SK-N-SH treated with all-trans-retinoic acid at 6 μM for 48 hours (cell line): Measurements from ENCODE around the gene ZFX.
A peak's percentile ranks its signal among the peaks of the same experiment; 100 is the strongest.

Experiments
- ATAC-seq: fragments of 200-7000 bp; cut with Tn5 transposase; 3 replicates; pipeline ENCODE4 v1.9.1; 2020; ENCODE audit warnings: mild to moderate bottlenecking, moderate library complexity
- ARNTL ChIP-seq: fragments of 450-650 bp; formaldehyde crosslinking; IDR thresholded peaks from 2 replicates; pipeline ENCODE4 v1.5.0; 2020; ENCODE audit warnings: low read depth, mild to moderate bottlenecking, moderate library complexity, borderline replicate concordance
- CREB5 ChIP-seq: fragments of 250-450 bp; sonication (Bioruptor Pico); IDR thresholded peaks from 2 replicates; pipeline ENCODE4 v1.5.1; 2020; ENCODE audit warnings: low read depth, mild to moderate bottlenecking, moderate library complexity
- CSDC2 ChIP-seq: fragments of 250-450 bp; sonication (Bioruptor Pico); IDR thresholded peaks from 2 replicates; pipeline ENCODE4 v1.5.0; 2020; ENCODE audit warnings: mild to moderate bottlenecking, moderate library complexity
- ESRRG ChIP-seq: fragments of 250-450 bp; sonication (Bioruptor Pico); IDR thresholded peaks from 2 replicates; pipeline ENCODE4 v1.6.1; 2021; ENCODE audit warnings: mild to moderate bottlenecking
- ISL1 ChIP-seq: fragments of 250-450 bp; sonication (Bioruptor Pico); IDR thresholded peaks from 2 replicates; pipeline ENCODE4 v2.1.2; 2022; ENCODE audit warnings: mild to moderate bottlenecking, moderate library complexity
- OSR1 ChIP-seq: fragments of 250-450 bp; sonication (Bioruptor Pico); IDR thresholded peaks from 2 replicates; pipeline ENCODE4 v1.8.0; 2022; ENCODE audit warnings: moderate library complexity, mild to moderate bottlenecking, inconsistent platforms
- PATZ1 ChIP-seq: fragments of 250-450 bp; sonication (Bioruptor Pico); IDR thresholded peaks from 2 replicates; pipeline ENCODE4 v1.8.0; 2020; ENCODE audit warnings: mild to moderate bottlenecking, moderate library complexity, borderline replicate concordance
- RARB ChIP-seq: fragments of 250-450 bp; sonication (Bioruptor Pico); IDR thresholded peaks from 2 replicates; pipeline ENCODE4 v1.8.0; 2021; ENCODE audit warnings: mild to moderate bottlenecking, moderate library complexity
- SNAI2 ChIP-seq: fragments of 250-450 bp; sonication (Bioruptor Pico); IDR thresholded peaks from 2 replicates; pipeline ENCODE4 v1.5.0; 2020; ENCODE audit warnings: mild to moderate bottlenecking, moderate library complexity
- TCF4 ChIP-seq: fragments of 250-450 bp; sonication (Bioruptor Pico); IDR thresholded peaks from 2 replicates; pipeline ENCODE4 v1.8.0; 2021; ENCODE audit warnings: mild to moderate bottlenecking, moderate library complexity, borderline replicate concordance
- TOX ChIP-seq: fragments of 250-450 bp; sonication (Bioruptor Pico); IDR thresholded peaks from 2 replicates; pipeline ENCODE4 v1.8.0; 2021; ENCODE audit warnings: mild to moderate bottlenecking, moderate library complexity, borderline replicate concordance
- ZC3H10 ChIP-seq: fragments of 250-450 bp; sonication (Bioruptor Pico); IDR thresholded peaks from 2 replicates; pipeline ENCODE4 v1.5.1; 2021; ENCODE audit warnings: mild to moderate bottlenecking, moderate library complexity
- ZNF565 ChIP-seq: fragments of 450-650 bp; formaldehyde crosslinking; conservative IDR thresholded peaks from 2 replicates; pipeline ENCODE4 v1.5.0; 2020; ENCODE audit warnings: low read depth, mild to moderate bottlenecking, moderate library complexity
- ZNF70 ChIP-seq: fragments of 450-650 bp; formaldehyde crosslinking; IDR thresholded peaks from 2 replicates; pipeline ENCODE4 v1.5.0; 2020; ENCODE audit warnings: mild to moderate bottlenecking, moderate library complexity
- ZNF8 ChIP-seq: fragments of 450-650 bp; formaldehyde crosslinking; IDR thresholded peaks from 2 replicates; pipeline ENCODE4 v1.5.0; 2020; ENCODE audit warnings: mild to moderate bottlenecking, moderate library complexity
- TF ChIP-seq, protein P1 (sequence below): fragments of 250-450 bp; sonication (Bioruptor Pico); IDR thresholded peaks from 2 replicates; pipeline ENCODE4 v1.8.0; 2021; ENCODE audit warnings: low read depth, mild to moderate bottlenecking, moderate library complexity, borderline replicate concordance
- TF ChIP-seq, protein P2 (sequence below): fragments of 250-450 bp; sonication (Bioruptor Pico); IDR thresholded peaks from 2 replicates; pipeline ENCODE4 v1.5.0; 2020; ENCODE audit warnings: mild to moderate bottlenecking, moderate library complexity
- TF ChIP-seq, protein P3 (sequence below): fragments of 250-450 bp; sonication (Bioruptor Pico); IDR thresholded peaks from 2 replicates; pipeline ENCODE4 v1.5.1; 2021; ENCODE audit warnings: mild to moderate bottlenecking, moderate library complexity

ZFX gene

DNA sequence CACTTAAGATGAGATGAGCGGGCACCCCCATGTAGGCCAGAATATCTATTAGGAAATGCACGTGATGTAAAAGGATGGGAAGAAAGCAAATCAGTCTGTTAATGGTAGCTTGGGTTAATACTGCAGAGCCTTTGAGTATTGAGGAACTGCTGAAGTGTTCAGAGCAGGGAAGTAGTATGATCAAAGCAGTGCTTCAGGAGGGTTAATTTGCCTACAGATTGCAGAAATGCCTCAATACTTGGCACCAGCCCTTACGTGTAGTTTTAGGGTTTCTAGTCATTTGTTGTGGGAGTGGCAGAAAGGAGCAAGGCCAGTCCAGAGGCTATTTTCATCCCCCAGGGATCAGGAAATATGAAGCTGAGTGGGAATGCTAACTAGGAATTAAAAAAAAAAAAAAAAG is 19.7 kb downstream of the ZFX start:
- TF ChIP-seq ZNF8 (CRISPR knock-in tag) (no peak), ISL1 (no peak), OSR1 (CRISPR knock-in tag) (no peak), RARB (no peak)
- TF ChIP-seq, protein P1, sequence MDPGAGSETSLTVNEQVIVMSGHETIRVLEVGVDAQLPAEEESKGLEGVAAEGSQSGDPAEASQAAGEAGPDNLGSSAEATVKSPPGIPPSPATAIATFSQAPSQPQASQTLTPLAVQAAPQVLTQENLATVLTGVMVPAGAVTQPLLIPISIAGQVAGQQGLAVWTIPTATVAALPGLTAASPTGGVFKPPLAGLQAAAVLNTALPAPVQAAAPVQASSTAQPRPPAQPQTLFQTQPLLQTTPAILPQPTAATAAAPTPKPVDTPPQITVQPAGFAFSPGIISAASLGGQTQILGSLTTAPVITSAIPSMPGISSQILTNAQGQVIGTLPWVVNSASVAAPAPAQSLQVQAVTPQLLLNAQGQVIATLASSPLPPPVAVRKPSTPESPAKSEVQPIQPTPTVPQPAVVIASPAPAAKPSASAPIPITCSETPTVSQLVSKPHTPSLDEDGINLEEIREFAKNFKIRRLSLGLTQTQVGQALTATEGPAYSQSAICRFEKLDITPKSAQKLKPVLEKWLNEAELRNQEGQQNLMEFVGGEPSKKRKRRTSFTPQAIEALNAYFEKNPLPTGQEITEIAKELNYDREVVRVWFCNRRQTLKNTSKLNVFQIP (CRISPR knock-in tag): no peak
- ATAC-seq: no peak

GRCh38 chrX:24173115-24173847 is 23.8 kb downstream of the ZFX start:
- ATAC-seq: peak; percentile 60; the same call in 2 of the 3 replicates
- TF ChIP-seq TOX (CRISPR knock-in tag): no peak
- no peak for TF ChIP-seq ISL1
- TF ChIP-seq, all 23 proteins: peak for 0

DNA sequence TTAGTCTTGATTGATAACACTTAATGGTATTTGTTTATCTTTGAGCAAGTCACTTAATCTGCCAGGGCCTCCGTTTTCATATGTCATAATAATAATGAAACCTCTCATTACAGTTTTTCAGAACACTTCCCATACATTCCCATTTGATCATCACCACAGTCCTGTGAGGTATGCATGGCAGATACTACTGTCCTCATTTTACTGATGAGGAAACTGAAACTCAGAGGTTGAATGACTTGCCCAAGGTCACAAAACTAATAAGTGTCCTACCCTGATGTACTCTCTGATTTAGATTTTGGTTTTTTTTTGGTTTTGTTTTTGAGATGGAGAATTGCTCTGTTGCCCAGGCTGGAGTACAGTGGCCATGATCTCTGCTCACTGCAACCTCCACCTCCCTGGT is 25.7 kb downstream of the ZFX start:
- no peak for TF ChIP-seq ZC3H10 (CRISPR knock-in tag)
- no peak for TF ChIP-seq ZNF70 (CRISPR knock-in tag)
- no peak for TF ChIP-seq SNAI2 (CRISPR knock-in tag)
- TF ChIP-seq, protein P1 (CRISPR knock-in tag): no peak
- no peak for TF ChIP-seq PATZ1 (CRISPR knock-in tag)
- no peak for TF ChIP-seq ISL1
- no peak for TF ChIP-seq TCF4 (CRISPR knock-in tag)
- TF ChIP-seq, protein P2, sequence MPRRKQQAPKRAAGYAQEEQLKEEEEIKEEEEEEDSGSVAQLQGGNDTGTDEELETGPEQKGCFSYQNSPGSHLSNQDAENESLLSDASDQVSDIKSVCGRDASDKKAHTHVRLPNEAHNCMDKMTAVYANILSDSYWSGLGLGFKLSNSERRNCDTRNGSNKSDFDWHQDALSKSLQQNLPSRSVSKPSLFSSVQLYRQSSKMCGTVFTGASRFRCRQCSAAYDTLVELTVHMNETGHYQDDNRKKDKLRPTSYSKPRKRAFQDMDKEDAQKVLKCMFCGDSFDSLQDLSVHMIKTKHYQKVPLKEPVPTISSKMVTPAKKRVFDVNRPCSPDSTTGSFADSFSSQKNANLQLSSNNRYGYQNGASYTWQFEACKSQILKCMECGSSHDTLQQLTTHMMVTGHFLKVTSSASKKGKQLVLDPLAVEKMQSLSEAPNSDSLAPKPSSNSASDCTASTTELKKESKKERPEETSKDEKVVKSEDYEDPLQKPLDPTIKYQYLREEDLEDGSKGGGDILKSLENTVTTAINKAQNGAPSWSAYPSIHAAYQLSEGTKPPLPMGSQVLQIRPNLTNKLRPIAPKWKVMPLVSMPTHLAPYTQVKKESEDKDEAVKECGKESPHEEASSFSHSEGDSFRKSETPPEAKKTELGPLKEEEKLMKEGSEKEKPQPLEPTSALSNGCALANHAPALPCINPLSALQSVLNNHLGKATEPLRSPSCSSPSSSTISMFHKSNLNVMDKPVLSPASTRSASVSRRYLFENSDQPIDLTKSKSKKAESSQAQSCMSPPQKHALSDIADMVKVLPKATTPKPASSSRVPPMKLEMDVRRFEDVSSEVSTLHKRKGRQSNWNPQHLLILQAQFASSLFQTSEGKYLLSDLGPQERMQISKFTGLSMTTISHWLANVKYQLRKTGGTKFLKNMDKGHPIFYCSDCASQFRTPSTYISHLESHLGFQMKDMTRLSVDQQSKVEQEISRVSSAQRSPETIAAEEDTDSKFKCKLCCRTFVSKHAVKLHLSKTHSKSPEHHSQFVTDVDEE (CRISPR knock-in tag): no peak
- no peak for TF ChIP-seq ARNTL
- no peak for TF ChIP-seq RARB
- TF ChIP-seq ESRRG: no peak
- TF ChIP-seq CREB5 (CRISPR knock-in tag): no peak
- TF ChIP-seq TOX (CRISPR knock-in tag): no peak
- TF ChIP-seq ZNF8 (CRISPR knock-in tag): no peak

DNA sequence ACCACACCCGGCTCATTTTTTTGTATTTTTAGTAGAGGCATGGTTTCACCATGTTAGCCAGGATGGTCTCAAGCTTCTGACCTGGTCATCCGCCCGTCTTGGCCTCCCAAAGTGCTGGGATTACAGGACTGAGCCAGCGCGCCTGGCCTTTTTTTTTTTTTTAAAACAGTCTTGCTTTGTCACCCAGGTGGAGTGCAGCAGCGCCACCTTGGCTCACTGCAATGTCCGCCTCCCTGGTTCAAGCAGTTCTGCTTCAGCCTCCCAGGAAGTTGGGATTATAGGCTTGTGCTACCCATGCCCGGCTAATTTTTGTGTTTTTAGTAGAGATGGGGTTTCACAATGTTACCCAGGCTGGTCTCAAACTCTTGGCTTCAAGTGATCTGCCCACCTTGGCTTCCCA is 28.9 kb downstream of the ZFX start:
- no peak for TF ChIP-seq RARB
- no peak for TF ChIP-seq ZNF8 (CRISPR knock-in tag)
- TF ChIP-seq, protein P2 (CRISPR knock-in tag): no peak
- TF ChIP-seq TCF4 (CRISPR knock-in tag): no peak
- TF ChIP-seq CSDC2: no peak
- TF ChIP-seq ZNF565 (CRISPR knock-in tag): no peak
- TF ChIP-seq ZC3H10 (CRISPR knock-in tag): no peak
- TF ChIP-seq ISL1: no peak
- TF ChIP-seq OSR1 (CRISPR knock-in tag): no peak
- TF ChIP-seq, protein P3, sequence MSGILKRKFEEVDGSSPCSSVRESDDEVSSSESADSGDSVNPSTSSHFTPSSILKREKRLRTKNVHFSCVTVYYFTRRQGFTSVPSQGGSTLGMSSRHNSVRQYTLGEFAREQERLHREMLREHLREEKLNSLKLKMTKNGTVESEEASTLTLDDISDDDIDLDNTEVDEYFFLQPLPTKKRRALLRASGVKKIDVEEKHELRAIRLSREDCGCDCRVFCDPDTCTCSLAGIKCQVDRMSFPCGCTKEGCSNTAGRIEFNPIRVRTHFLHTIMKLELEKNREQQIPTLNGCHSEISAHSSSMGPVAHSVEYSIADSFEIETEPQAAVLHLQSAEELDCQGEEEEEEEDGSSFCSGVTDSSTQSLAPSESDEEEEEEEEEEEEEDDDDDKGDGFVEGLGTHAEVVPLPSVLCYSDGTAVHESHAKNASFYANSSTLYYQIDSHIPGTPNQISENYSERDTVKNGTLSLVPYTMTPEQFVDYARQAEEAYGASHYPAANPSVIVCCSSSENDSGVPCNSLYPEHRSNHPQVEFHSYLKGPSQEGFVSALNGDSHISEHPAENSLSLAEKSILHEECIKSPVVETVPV (CRISPR knock-in tag): no peak
- TF ChIP-seq, all 23 proteins: peak for 0
- ATAC-seq: no peak

More for the DNA sequence above, 25.7 kb downstream of the ZFX start:
- no peak for ATAC-seq
